PC-3 (cell line): ENCODE data around the gene SMIM1. TPM values are rescaled to one million over a fixed set of nuclear protein-coding genes. Genes with fewer than 3 reads are reported as not detected.

Experiments
- ATAC-seq: fragments of 200-7000 bp; cut with Tn5 transposase; 2 replicates; pipeline ENCODE4 v1.9.1; 2020; ENCODE audit warnings: mild to moderate bottlenecking, moderate library complexity
- BruUV-seq: library from RNA; stranded (reverse); fragments of 400-500 nt; replicated peaks from 2 replicates; lab custom pipeline; 2021; lab: Mats Ljungman, UMichigan
- CTCF ChIA-PET: fragments of 300-600 bp; sonication (Branson Sonifier 250); formaldehyde crosslinking; loops from one replicate; lab custom pipeline; 2022; ENCODE audit warnings: antibody characterized with exemption; lab: Charles Lee
- POLR2A ChIA-PET: fragments of 300-600 bp; sonication (Branson Sonifier 250); formaldehyde crosslinking; loops from one replicate; lab custom pipeline; 2022; ENCODE audit warnings: antibody characterized with exemption; ENCODE audit not compliant: unreplicated experiment; lab: Charles Lee
- DNase-seq: peaks from one replicate; pipeline ENCODE4 v3.0.0-alpha.2; 2015
- H2AFZ ChIP-seq: fragments of 300-600 bp; sonication (generic); 2 replicates; pipeline ENCODE4 v1.6.0; 2016; ENCODE audit warnings: antibody characterized with exemption, low read length
- H3F3A ChIP-seq: fragments of 300-600 bp; sonication (generic); one replicate; pipeline ENCODE4 v1.6.0; 2017; ENCODE audit warnings: antibody characterized with exemption, low read length, control low read depth, mild to moderate bottlenecking; ENCODE audit not compliant: unreplicated experiment
- H3K27ac ChIP-seq: fragments of 300-600 bp; sonication (generic); 2 replicates; pipeline ENCODE4 v1.5.1; 2016; ENCODE audit warnings: mild to moderate bottlenecking, low read length
- H3K27me3 ChIP-seq: fragments of 300-600 bp; sonication (generic); 2 replicates; pipeline ENCODE4 v1.6.1; 2016; ENCODE audit warnings: low read length, mixed read lengths
- H3K36me3 ChIP-seq: fragments of 300-600 bp; sonication (generic); 2 replicates; pipeline ENCODE4 v1.6.1; 2016; ENCODE audit warnings: low read depth, mixed run types, low read length, mixed read lengths
- H3K4me1 ChIP-seq: fragments of 300-600 bp; sonication (generic); 2 replicates; pipeline ENCODE4 v1.5.1; 2016; ENCODE audit warnings: low read length; ENCODE audit not compliant: insufficient read depth
- H3K4me2 ChIP-seq: fragments of 300-600 bp; sonication (generic); 2 replicates; pipeline ENCODE4 v1.6.0; 2016; ENCODE audit warnings: low read length
- H3K4me3 ChIP-seq: fragments of 300-600 bp; sonication (generic); 2 replicates; pipeline ENCODE4 v1.5.1; 2016; ENCODE audit warnings: mild to moderate bottlenecking, low read length, mixed read lengths
- H3K79me2 ChIP-seq: fragments of 300-600 bp; sonication (generic); 2 replicates; pipeline ENCODE4 v1.6.1; 2017; ENCODE audit warnings: low read length, mixed read lengths
- H3K9ac ChIP-seq: fragments of 300-600 bp; sonication (generic); 2 replicates; pipeline ENCODE4 v1.6.0; 2016; ENCODE audit warnings: mild to moderate bottlenecking, low read length
- H3K9me2 ChIP-seq: fragments of 300-600 bp; sonication (generic); replicated peaks from 2 replicates; pipeline ENCODE4 v1.6.1; 2016; ENCODE audit warnings: mixed run types, low read length, mixed read lengths
- H3K9me3 ChIP-seq: fragments of 300-600 bp; sonication (generic); 2 replicates; pipeline ENCODE4 v1.6.1; 2016; ENCODE audit warnings: low read length, mixed read lengths
- H4K20me1 ChIP-seq: fragments of 300-600 bp; sonication (generic); 2 replicates; pipeline ENCODE4 v1.6.1; 2016; ENCODE audit warnings: low read length, mixed read lengths
- CTCF ChIP-seq: fragments of 300-600 bp; sonication (generic); conservative IDR thresholded peaks from 2 replicates; pipeline ENCODE4 v1.5.1; 2017; ENCODE audit warnings: antibody characterized with exemption, low read depth, mild to moderate bottlenecking, low read length
- EZH2 ChIP-seq: fragments of 300-600 bp; sonication (generic); IDR thresholded peaks from one replicate; pipeline ENCODE4 v1.6.1; 2017; ENCODE audit warnings: antibody characterized with exemption, mild to moderate bottlenecking, low read length; ENCODE audit not compliant: unreplicated experiment
- EZH2phosphoT487 ChIP-seq: fragments of 300-600 bp; sonication (generic); IDR thresholded peaks from 2 replicates; pipeline ENCODE4 v1.6.1; 2018; ENCODE audit warnings: mild to moderate bottlenecking, antibody characterized with exemption, low read length, borderline replicate concordance
- intact Hi-C: fragments of 100-400 bp; cut with micrococcal nuclease; formaldehyde crosslinking; loops from 2 replicates; pipeline ENCODE4 v1.9.0; 2023
- total RNA-seq: library from RNA; depleted of rRNA; stranded (reverse); fragments of >200 nt; gene quantifications from 2 replicates; pipeline ENCODE4 v1.2.3, GENCODE V29; 2014

Gene SMIM1
- total RNA-seq, 1 experiment from 2014 or later, result 10.8 TPM

DNA sequence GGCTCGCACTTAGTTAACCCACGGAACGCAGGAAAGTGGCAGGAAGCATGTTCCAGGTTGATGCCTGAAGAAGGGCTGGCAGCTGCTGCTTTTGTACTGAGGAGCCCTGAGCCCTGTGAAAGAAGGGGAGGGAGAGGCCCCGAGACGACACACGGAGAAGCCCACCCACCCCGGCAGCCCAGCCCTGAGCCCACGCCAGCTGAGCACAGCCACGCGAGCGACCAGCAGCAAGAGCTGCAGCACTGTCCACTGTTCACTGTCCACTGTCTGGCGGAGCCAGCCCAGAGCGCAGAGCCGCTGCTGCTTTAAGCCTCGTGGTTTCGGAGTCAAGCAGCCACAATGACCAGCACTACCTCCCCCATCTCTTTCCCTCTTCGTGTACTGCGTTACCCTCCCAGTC lies 18.4 kb downstream of the SMIM1 start:
- no peak overlapping the region for H3K4me3 ChIP-seq
- no peak overlapping the region for H2AFZ ChIP-seq
- H3K36me3 ChIP-seq, result peaks cover 22% of the 10 kb centered on the region; the same call in 1 of the 2 replicates
- TF ChIP-seq EZH2phosphoT487, result no peak
- TF ChIP-seq EZH2, result no peak
- TF ChIP-seq CTCF, result no peak
- no peaks in the 10 kb centered on the region for H3K9me2 ChIP-seq
- H3K9me3 ChIP-seq, result no peaks in the 10 kb centered on the region
- ChIA-PET CTCF (no interaction called here), POLR2A (no interaction called here)
- no peaks in the 10 kb centered on the region for H3K27me3 ChIP-seq
- no TSS peak for BruUV-seq
- peaks cover 31% of the 10 kb centered on the region for H4K20me1 ChIP-seq
- intact Hi-C loops, result no loop called here
- peaks cover 89% of the 10 kb centered on the region for H3K79me2 ChIP-seq
- no peak overlapping the region for H3K27ac ChIP-seq
- no peak for ATAC-seq
- no peak overlapping the region for H3K9ac ChIP-seq
- H3K4me1 ChIP-seq, result peaks cover 22% of the 10 kb centered on the region
- H3K4me2 ChIP-seq, result no peak overlapping the region
- no peaks in the 10 kb centered on the region for H3F3A ChIP-seq
- no peak for DNase-seq

DNA sequence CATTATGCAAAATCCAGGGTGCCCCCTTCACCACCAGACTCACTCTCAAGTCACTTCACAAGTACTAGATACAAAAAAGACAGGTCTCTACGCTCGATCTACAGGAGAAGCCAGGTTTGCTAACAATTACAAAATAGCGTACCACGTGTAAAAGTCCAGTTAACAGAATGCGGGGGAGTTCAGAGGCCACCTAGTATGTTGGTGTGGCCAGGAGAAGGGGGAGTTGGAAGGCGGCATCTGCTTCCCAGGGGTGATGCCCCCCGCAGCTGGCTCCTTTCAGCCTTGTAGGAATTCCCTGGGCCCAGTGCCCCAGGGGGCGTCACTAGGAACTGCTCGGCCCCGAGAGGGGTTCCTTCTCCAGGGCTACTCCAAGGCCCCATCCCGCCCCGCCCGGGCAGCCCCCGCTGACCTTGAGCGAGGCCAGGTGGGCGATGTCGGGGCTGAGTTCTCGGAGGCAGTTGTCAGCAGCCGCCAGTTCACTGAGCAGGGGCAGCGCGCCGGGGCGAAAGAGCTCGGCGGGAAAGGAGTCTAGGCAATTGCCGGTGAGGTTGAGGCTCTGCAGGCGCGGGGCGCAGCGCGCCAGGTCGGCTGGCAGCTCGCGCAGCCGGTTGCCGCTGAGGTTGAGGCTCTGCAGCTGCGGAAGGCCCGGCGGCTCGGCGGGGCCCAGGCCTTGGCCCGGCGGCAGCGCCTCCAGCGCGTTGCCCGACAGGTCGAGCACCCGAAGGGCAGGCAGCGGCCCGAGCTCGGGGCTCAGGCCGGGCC lies 23.1 kb downstream of the SMIM1 start:
- no peaks in the 10 kb centered on the region for H3K9me3 ChIP-seq
- ATAC-seq (peak; percentile 6), DNase-seq (no peak)
- H3F3A ChIP-seq, result no peaks in the 10 kb centered on the region
- H3K4me3 ChIP-seq, result peak overlapping the region; percentile 81
- H3K4me2 ChIP-seq, result peak overlapping the region; percentile 85
- no peak overlapping the region; the same call in 1 of the 2 replicates for H2AFZ ChIP-seq
- peaks cover 27% of the 10 kb centered on the region for H3K4me1 ChIP-seq
- H3K9ac ChIP-seq, result peak overlapping the region; percentile 94
- POLR2A ChIA-PET, result interaction anchor here (0.6 kb wide), 1 partner anchor 62 kb away, joined by 3 read pairs; the partner anchor contains the start of gene DFFB
- BruUV-seq, result no TSS peak
- no peaks in the 10 kb centered on the region for H3K9me2 ChIP-seq
- peaks cover 11% of the 10 kb centered on the region for H4K20me1 ChIP-seq
- peaks cover 4% of the 10 kb centered on the region; the same call in 1 of the 2 replicates for H3K36me3 ChIP-seq
- no peaks in the 10 kb centered on the region for H3K27me3 ChIP-seq
- CTCF ChIA-PET, result no interaction called here
- TF ChIP-seq EZH2phosphoT487, result no peak
- TF ChIP-seq CTCF, result no peak
- TF ChIP-seq EZH2, result no peak
- intact Hi-C loops, result loop anchor here (1.0 to 2.0 kb wide), 3 partner anchors 23 to 62 kb away; partner anchors contain the start of genes CEP104, DFFB and SMIM1
- H3K27ac ChIP-seq, result no peak overlapping the region
- peaks cover 56% of the 10 kb centered on the region for H3K79me2 ChIP-seq
